Activated T-helper 1 cell treated with anti-CD3 and anti-CD28 coated beads, Interleukin-12 subunit alpha, Interleukin-12 subunit beta, Interleukin-2, Interleukin-4 antibody, amounts not matched to agents 30 ng/mL and 10 ng/mL and 1 ng/mL, durations not matched to agents 14 hours and 24 hours and 36 hours (primary cell): ENCODE data around the gene THSD4. TPM values are rescaled to one million over a fixed set of nuclear protein-coding genes. Genes with fewer than 3 reads are reported as not detected.

ENCODE experiments used
- DNase-seq: peaks from one replicate; pipeline ENCODE4 v3.0.0; 2021; ENCODE audit warnings: low spot score
- H3K27ac Mint-ChIP-seq: one replicate; pipeline ENCODE4 v1.8.0; 2021; ENCODE audit warnings: mild to moderate bottlenecking, mixed read lengths
- H3K27me3 Mint-ChIP-seq: one replicate; pipeline ENCODE4 v1.8.0; 2022; ENCODE audit warnings: mild to moderate bottlenecking, moderate library complexity, mixed read lengths; ENCODE audit not compliant: insufficient read depth
- H3K36me3 Mint-ChIP-seq: one replicate; pipeline ENCODE4 v1.8.0; 2021; ENCODE audit warnings: low read depth, mixed read lengths
- H3K4me1 Mint-ChIP-seq: one replicate; pipeline ENCODE4 v1.8.0; 2021; ENCODE audit warnings: low read depth, mixed read lengths
- H3K4me3 Mint-ChIP-seq: one replicate; pipeline ENCODE4 v1.8.0; 2021; ENCODE audit warnings: mild to moderate bottlenecking, moderate library complexity, mixed read lengths
- H3K9me3 Mint-ChIP-seq: one replicate; pipeline ENCODE4 v1.8.0; 2021; ENCODE audit warnings: mixed read lengths
- intact Hi-C: fragments of 100-400 bp; cut with micrococcal nuclease; formaldehyde crosslinking; loops from one replicate; pipeline ENCODE4 v1.15.1; 2024
- total RNA-seq: library from RNA; stranded (reverse); gene quantifications from 2 replicates; pipeline ENCODE4 v1.2.3, GENCODE V29; 2022

THSD4 gene
- total RNA-seq, 1 donor from 2014 or later: not detected

- Mint-ChIP-seq H3K27ac (no peak overlapping the region), H3K27me3 (peaks cover 5% of the 10 kb centered on the region), H3K9me3 (peaks cover 12% of the 10 kb centered on the region), H3K36me3 (no peaks in the 10 kb centered on the region), H3K4me1 (no peaks in the 10 kb centered on the region), H3K4me3 (no peak overlapping the region)
- DNase-seq: no peak
- intact Hi-C loops: no loop called here
These were observed 473.5 kb downstream of the THSD4 start for GRCh38 chr15:71588746-71589145.

- Mint-ChIP-seq H3K9me3 (peaks cover 2% of the 10 kb centered on the region), H3K36me3 (no peaks in the 10 kb centered on the region), H3K27me3 (peaks cover 2% of the 10 kb centered on the region), H3K27ac (no peak overlapping the region), H3K4me1 (no peaks in the 10 kb centered on the region), H3K4me3 (no peak overlapping the region)
- DNase-seq: no peak
- intact Hi-C loops: no loop called here
These were observed 475.8 kb downstream of the THSD4 start for GRCh38 chr15:71591057-71591456.

- Mint-ChIP-seq H3K27me3 (peaks cover 2% of the 10 kb centered on the region), H3K4me1 (no peaks in the 10 kb centered on the region), H3K9me3 (no peaks in the 10 kb centered on the region), H3K4me3 (no peak overlapping the region), H3K36me3 (no peaks in the 10 kb centered on the region), H3K27ac (no peak overlapping the region)
- DNase-seq: no peak
- intact Hi-C loops: no loop called here
These were observed 476.9 kb downstream of the THSD4 start for GRCh38 chr15:71592203-71592602.

GRCh38 chr15:71595846-71596553 is 480.7 kb downstream of the THSD4 start:
- no peaks in the 10 kb centered on the region for H3K36me3 Mint-ChIP-seq
- no peak overlapping the region for H3K27ac Mint-ChIP-seq
- intact Hi-C loops: no loop called here
- no peaks in the 10 kb centered on the region for H3K9me3 Mint-ChIP-seq
- no peaks in the 10 kb centered on the region for H3K27me3 Mint-ChIP-seq
- no peak overlapping the region for H3K4me3 Mint-ChIP-seq
- no peak for DNase-seq
- H3K4me1 Mint-ChIP-seq: no peaks in the 10 kb centered on the region

- no peak overlapping the region for H3K27ac Mint-ChIP-seq
- no peaks in the 10 kb centered on the region for H3K36me3 Mint-ChIP-seq
- no peak overlapping the region for H3K4me3 Mint-ChIP-seq
- H3K4me1 Mint-ChIP-seq: no peaks in the 10 kb centered on the region
- intact Hi-C loops: no loop called here
- DNase-seq: no peak
- H3K27me3 Mint-ChIP-seq: no peaks in the 10 kb centered on the region
- H3K9me3 Mint-ChIP-seq: no peaks in the 10 kb centered on the region
These were observed 481.4 kb downstream of the THSD4 start for GRCh38 chr15:71596672-71597071.

GRCh38 chr15:71597126-71597525 is 481.9 kb downstream of the THSD4 start:
- H3K27me3 Mint-ChIP-seq: no peaks in the 10 kb centered on the region

GRCh38 chr15:71597637-71598036 is 482.4 kb downstream of the THSD4 start:
- no peak overlapping the region for H3K4me3 Mint-ChIP-seq
- no peaks in the 10 kb centered on the region for H3K27me3 Mint-ChIP-seq
- no peaks in the 10 kb centered on the region for H3K4me1 Mint-ChIP-seq
- H3K27ac Mint-ChIP-seq: no peak overlapping the region
- H3K36me3 Mint-ChIP-seq: no peaks in the 10 kb centered on the region
- H3K9me3 Mint-ChIP-seq: no peaks in the 10 kb centered on the region
- no peak for DNase-seq
- intact Hi-C loops: no loop called here

More at GRCh38 chr15:71597126-71597525, 481.9 kb downstream of the THSD4 start:
- Mint-ChIP-seq H3K36me3 (no peaks in the 10 kb centered on the region), H3K27ac (no peak overlapping the region), H3K4me3 (no peak overlapping the region), H3K4me1 (no peaks in the 10 kb centered on the region), H3K9me3 (no peaks in the 10 kb centered on the region)
- intact Hi-C loops: no loop called here
- no peak for DNase-seq

- DNase-seq: no peak
- no peaks in the 10 kb centered on the region for H3K36me3 Mint-ChIP-seq
- intact Hi-C loops: no loop called here
- no peak overlapping the region for H3K27ac Mint-ChIP-seq
- H3K9me3 Mint-ChIP-seq: no peaks in the 10 kb centered on the region
- no peaks in the 10 kb centered on the region for H3K27me3 Mint-ChIP-seq
- H3K4me1 Mint-ChIP-seq: no peaks in the 10 kb centered on the region
- no peak overlapping the region for H3K4me3 Mint-ChIP-seq
These were observed 483.5 kb downstream of the THSD4 start for GRCh38 chr15:71598741-71599140.

- no peak for DNase-seq
- H3K27me3 Mint-ChIP-seq: no peaks in the 10 kb centered on the region
- no peaks in the 10 kb centered on the region for H3K36me3 Mint-ChIP-seq
- H3K4me1 Mint-ChIP-seq: no peaks in the 10 kb centered on the region
- H3K27ac Mint-ChIP-seq: no peak overlapping the region
- H3K4me3 Mint-ChIP-seq: no peak overlapping the region
- intact Hi-C loops: no loop called here
- no peaks in the 10 kb centered on the region for H3K9me3 Mint-ChIP-seq
These were observed 484.3 kb downstream of the THSD4 start for GRCh38 chr15:71599418-71600151.

GRCh38 chr15:71600237-71600636 is 485.0 kb downstream of the THSD4 start:
- no peaks in the 10 kb centered on the region for H3K9me3 Mint-ChIP-seq
- H3K4me1 Mint-ChIP-seq: no peaks in the 10 kb centered on the region
- intact Hi-C loops: no loop called here
- H3K27ac Mint-ChIP-seq: no peak overlapping the region
- no peaks in the 10 kb centered on the region for H3K27me3 Mint-ChIP-seq
- H3K36me3 Mint-ChIP-seq: no peaks in the 10 kb centered on the region
- DNase-seq: no peak
- no peak overlapping the region for H3K4me3 Mint-ChIP-seq

GRCh38 chr15:71601038-71601834 is 486.0 kb downstream of the THSD4 start:
- H3K36me3 Mint-ChIP-seq: no peaks in the 10 kb centered on the region
- H3K9me3 Mint-ChIP-seq: no peaks in the 10 kb centered on the region
- no peaks in the 10 kb centered on the region for H3K27me3 Mint-ChIP-seq
- no peak overlapping the region for H3K4me3 Mint-ChIP-seq
- no peak overlapping the region for H3K27ac Mint-ChIP-seq
- DNase-seq: no peak
- no peaks in the 10 kb centered on the region for H3K4me1 Mint-ChIP-seq
- intact Hi-C loops: no loop called here

GRCh38 chr15:71603379-71603778 is 488.1 kb downstream of the THSD4 start:
- H3K27me3 Mint-ChIP-seq: no peaks in the 10 kb centered on the region
- no peak for DNase-seq
- intact Hi-C loops: no loop called here
- no peaks in the 10 kb centered on the region for H3K9me3 Mint-ChIP-seq
- no peaks in the 10 kb centered on the region for H3K4me1 Mint-ChIP-seq
- no peak overlapping the region for H3K27ac Mint-ChIP-seq
- no peak overlapping the region for H3K4me3 Mint-ChIP-seq
- no peaks in the 10 kb centered on the region for H3K36me3 Mint-ChIP-seq

- H3K27ac Mint-ChIP-seq: no peak overlapping the region
- no peak for DNase-seq
- intact Hi-C loops: no loop called here
- no peaks in the 10 kb centered on the region for H3K9me3 Mint-ChIP-seq
- peaks cover 4% of the 10 kb centered on the region for H3K27me3 Mint-ChIP-seq
- no peaks in the 10 kb centered on the region for H3K4me1 Mint-ChIP-seq
- H3K4me3 Mint-ChIP-seq: no peak overlapping the region
- no peaks in the 10 kb centered on the region for H3K36me3 Mint-ChIP-seq
These were observed 492.1 kb downstream of the THSD4 start for GRCh38 chr15:71607383-71607782.
